Stimulated activated CD4-positive, alpha-beta T cell treated with anti-CD3 and anti-CD28 coated beads, TNF-alpha, amount 100 ng/mL, for 1 hour (primary cell): ENCODE results near the gene KIDINS220.

ENCODE experiments used
- DNase-seq, 3 donors: peaks; one replicate each; pipeline ENCODE4 v3.0.0-alpha.2; 2020; ENCODE audit warnings: low read depth in 3 of 3, low spot score in 1 of 3

KIDINS220 gene

DNA sequence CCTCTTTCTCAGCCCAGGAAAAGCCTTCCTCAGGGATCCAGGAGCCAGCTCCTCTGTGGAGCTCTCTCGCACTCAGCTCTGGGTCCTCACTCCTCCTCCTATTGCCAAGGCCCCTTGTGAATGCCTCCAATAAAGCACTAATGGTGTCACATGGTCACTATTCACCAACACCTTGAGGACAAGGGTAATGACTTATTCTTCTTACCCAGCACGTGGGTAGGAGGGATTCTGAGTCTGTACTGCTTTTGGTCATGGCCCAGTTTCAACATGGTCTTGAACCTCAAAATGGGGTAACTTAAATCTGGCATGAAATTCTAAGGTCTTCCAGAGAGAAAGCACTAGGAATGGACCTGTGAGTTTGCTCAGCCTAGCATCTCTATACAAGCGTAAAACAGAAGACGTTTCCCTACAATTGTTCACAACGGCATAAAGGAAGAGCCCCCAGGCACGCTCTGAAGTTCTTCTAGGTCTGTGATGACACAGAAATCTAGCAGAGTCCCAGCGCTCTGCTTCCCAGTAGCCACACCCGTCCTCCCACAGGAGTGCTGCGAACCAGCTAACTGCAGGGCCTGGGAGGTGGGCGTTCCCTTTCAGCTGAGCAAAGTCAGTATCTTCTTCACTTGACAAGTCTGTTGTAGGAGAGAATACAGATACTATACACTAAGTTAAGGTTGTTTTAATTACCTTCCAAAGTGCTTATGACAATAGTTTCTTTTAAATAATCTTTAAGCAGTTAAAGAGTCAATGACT, 14.6 kb upstream of the KIDINS220 start:
- no peak for DNase-seq

DNA sequence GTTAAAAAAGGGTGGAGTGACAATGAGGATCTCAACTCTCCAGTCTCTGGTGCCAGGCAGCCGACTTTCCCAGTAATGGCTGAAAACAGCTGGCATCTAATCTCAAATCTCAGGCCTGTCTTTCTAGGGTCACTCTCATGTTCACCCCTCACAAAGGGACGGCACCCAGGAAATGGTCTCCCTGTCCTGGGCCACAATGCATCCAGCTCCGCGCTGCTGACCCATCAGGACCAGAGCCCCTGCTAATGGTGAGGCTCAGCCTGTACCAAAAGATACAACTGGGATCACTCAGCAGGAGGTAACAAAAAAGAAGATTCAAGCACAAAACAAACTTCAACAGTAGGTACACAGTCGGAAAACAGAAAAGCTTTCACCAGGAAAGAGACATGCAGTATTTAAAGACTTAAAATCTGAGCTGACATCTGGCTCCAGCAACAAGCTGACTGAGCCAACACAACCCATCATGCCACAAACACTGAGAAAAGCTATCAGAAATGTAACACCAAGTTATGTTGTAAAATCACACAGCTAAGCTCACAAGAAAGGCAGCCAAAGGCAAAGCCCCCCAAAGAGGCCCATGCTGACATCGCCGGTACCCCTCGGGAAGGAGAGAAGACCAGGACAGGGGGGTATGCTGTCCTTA, 13.6 kb upstream of the KIDINS220 start:
- DNase-seq = no peak

DNA sequence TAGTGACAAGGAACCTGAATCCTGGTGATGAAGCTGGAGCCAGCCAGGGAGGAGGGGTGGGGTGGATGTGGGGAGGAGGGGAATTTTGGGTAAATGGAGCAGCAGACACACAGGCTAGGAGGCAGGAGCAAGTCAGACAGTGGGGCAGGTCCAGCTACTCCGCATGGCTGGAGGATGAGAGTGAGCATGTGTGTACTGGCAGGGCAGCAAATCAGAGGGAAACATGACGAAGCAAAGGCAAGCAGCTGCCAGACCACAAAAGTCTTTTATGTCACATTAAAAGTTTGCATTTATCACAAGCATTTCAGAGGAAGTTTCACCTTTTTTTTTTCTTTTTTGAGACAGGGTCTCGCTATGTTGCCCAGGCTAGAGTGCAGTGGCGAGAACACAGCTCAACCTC, 11.9 kb upstream of the KIDINS220 start:
- DNase-seq = no peak

DNA sequence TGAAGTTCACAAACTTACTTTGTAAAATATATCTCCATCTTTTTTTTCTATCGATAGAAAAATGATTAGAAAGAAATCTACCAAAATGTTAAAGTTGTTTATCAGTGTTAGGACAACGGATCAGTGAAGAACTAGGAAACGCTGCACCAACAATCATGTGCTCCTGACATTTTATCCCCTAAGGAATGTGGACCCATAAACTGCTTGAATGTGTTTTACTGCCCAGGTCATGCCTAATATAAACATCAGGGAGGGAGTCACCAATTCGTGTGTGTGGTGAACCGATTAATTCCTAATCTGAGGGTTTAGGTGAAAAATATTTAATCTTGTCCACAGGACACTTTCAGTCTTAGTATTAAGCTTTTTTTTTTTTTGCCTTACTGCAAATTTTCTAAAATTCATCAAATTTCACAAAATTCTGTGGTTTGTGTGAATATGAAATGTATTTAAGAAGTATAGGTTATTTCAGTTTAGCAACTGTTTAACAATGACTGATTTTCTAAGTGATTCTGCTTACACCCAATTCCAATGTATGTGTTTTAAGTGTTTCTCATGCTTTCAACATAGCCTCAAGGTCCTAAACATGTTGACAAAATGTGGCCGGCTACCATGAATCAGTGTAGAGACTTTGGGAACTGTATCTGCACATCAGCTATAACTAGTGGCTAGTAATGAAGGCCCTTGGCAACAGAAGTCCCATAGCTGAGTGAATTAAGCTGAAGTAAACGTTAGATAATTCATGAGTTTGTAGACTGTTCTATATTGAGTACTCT, 11.1 kb upstream of the KIDINS220 start:
- no peak for DNase-seq

DNA sequence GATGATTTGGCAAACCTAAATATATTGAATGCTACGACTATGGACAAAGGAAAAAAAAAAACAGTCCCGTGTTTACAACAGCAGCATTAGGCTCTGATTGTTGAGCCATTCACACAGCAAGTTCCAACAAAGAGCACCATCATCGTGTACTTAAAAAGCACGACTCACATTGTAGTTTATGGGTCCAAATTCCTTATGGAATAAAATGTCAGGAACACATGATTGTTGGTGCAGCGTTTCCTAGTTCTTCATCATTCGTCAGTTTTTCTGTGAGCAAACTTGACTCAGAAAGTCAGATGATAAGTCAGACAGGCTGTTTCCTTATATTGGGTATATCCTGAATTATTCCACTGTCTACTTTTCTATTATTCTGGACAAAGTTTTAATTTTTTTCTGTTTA, 10.0 kb upstream of the KIDINS220 start:
- DNase-seq = no peak

DNA sequence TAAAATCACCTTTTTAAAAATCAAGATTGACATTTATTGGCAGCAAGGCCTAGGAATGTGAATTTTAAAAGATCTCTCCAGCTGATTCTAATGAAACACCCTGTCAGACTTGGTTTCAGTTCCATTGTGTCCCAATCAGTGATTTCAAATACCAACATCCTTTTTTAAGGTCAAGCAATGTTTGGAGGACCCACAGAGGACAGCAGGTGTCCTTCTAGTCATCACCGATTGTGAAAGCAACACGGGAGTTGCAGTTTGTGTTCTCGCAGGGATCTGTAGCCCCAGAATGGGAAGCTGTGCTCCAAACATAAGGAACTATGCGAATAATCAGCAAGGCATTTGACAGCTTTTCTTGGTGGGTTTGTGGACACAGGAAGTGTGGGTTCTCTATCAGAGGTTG, 4.5 kb upstream of the KIDINS220 start:
- DNase-seq = no peak

DNA sequence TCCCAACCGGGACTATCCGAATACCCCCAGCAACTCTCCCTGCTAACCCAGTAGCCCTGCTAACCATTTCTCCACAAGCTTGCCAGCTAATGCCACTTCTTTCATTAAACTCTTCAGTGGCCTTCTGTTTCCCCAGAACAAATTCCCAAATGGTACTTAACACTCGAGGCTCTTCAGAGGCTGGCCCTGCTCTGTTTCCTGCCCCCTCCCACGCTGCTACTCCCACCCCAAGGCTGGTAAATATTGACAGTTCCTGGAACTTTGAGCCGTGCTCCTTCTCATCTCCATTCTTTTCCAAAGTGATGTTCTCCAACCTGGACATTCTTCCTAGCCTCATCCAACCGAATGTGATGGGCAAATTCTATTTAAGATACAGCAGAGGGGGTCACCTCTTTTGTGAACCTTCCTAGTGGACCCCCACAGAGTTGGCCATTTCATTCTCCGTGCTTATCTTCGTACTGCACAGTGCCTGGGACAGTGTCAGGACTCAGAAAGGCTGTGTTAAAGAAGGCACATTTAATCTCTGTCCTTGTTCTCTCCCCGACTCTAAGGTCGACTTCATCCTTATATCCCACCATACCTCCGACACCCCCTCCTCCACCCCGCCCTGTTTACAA, 3.2 kb upstream of the KIDINS220 start:
- DNase-seq = no peak

DNA sequence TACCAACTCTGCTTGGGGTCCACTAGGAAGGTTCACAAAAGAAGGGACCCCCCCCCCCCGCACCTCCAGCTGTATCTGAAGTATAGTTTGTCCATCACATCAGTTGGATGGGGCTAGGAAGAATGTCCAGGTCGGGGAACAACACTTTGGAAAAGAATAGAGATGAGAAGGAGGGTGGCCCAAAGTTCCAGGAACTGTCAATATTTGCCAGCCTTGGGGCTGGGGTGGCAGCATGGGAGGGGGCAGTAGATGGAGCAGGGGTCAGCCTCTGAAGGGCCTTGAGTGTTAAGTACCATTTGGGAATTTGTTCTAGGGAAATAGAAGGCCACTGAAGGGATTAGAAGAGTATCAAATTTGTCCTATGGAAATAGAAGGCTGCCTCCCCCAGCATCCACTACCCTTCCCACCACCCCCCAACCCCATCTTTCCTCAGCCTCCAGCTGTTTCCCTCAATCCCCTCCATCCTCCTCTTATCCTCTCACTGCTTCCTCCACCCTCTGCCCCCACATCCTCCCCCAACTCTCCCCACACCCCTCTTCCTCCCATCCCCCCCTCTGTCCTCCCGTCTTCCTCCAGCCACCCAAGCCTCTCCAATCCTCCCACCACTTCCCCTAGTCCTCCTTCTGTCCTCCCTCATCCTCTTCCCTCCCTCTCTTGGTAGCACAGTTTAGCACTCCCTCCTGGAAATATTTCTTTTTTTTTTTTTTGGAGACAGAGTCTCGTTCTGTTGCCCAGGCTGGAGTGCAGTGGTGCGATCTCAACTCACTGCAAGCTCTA, 2.0 kb upstream of the KIDINS220 start:
- DNase-seq = no peak

DNA sequence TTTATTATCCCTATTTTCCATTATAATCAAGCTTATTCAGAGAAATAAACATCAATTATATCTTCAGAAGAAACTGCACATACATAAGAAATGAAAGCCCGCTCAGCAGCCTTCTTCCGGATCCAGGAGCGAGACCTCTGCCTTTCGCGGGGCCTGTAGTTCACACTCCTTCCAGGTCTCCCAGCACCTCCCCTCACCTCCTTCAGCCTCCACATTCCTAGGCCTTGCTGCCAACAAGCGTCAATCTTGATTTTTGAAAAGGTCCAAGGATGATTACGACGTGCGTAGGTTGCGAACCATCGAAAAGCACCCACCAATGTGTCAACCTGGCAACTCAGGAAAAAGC, 355 bp upstream of the KIDINS220 start:
- no peak for DNase-seq

DNA sequence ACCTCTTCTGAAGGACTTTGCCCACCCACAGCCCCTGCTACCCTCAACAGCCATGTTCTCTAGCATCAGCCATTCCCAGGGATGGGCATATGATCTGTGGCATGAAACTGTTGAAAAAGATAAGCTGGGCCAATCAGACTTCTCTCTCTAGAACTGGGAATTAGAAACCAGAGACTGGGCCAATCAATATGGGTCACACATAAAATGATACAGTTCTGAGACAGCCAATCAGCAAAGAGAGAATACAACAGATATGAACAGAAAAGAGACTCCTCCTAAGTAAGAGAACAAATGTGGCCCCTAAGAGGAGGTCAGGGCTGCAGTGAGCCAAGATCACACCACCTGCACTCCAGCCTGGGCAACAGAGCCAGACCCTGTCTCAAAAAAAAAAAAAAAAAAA, 2.1 kb downstream of the KIDINS220 start:
- no peak for DNase-seq

DNA sequence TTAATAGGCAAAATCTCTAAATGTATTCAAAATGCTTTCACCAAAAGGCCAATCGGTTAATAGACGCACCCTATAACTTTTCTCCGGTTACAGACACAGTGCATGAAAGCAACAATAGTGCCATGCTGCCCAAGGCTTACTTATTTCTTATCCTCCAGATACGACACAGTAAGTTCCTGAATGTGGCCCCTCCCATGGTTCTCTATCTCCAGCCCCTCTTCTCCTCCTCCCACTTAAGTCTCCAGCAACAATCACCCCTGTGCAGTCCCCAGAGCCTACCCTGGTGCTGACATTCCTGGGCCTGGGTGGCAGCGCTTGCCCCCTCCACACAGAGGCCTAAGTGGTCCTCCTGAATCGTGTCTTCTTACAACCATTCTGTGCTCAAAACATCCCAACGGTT, 3.6 kb downstream of the KIDINS220 start:
- DNase-seq = no peak

DNA sequence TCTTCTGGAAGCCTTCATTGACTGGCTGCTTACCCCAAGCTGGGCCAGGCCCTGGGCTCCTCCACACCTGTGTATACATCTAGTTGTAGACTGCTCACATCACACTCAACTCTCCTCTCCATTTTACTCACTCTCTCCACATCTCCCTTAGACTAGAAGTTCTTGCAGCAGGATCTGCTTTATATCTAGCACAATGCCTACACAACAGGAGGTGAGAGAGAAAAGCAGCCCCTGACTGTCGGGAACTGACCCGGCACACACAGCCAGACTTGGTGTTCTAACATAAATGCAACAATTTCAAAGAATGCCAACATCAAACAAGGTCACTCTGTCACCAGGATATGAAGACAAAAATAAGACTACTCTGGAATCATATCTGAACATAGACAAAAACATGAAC, 5.9 kb downstream of the KIDINS220 start:
- DNase-seq = no peak

DNA sequence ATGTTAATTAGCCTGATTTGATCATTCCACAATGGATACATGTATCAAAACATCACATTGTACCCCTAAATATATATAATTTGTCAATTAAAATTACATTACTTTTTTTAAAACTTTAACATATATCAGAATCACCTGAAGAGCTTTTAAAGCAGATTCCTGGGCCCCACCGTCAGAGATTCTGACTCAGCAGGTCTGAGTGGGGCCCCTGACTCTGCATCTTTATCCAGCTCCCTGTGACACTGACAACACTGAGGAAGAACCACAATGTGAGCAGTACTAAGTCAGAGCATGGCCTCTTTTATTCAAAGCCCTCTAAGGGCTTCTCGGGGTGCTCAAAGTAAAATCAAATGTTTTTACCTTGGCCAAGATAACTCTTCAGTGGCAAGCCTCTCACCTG, 9.7 kb downstream of the KIDINS220 start:
- DNase-seq = no peak

DNA sequence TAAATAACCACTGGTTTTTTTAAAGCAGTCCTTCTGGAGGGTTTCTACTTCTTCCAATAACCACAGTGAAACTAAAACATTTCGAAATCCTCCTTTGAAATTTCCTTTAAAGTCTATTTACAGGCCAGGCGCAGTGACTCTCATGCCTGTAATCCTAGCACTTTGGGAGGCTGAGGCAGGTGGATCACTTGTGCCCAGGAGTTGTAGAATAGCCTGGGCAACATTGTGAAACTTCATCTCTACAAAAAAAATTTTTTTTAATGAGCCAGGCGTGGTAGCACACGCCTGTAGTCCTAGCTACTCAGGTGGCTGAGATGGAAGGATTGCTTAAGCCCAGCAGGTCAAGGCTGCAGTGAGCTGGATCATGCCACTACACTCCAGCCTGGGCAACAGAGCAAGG, 15.2 kb downstream of the KIDINS220 start:
- DNase-seq = no peak

DNA sequence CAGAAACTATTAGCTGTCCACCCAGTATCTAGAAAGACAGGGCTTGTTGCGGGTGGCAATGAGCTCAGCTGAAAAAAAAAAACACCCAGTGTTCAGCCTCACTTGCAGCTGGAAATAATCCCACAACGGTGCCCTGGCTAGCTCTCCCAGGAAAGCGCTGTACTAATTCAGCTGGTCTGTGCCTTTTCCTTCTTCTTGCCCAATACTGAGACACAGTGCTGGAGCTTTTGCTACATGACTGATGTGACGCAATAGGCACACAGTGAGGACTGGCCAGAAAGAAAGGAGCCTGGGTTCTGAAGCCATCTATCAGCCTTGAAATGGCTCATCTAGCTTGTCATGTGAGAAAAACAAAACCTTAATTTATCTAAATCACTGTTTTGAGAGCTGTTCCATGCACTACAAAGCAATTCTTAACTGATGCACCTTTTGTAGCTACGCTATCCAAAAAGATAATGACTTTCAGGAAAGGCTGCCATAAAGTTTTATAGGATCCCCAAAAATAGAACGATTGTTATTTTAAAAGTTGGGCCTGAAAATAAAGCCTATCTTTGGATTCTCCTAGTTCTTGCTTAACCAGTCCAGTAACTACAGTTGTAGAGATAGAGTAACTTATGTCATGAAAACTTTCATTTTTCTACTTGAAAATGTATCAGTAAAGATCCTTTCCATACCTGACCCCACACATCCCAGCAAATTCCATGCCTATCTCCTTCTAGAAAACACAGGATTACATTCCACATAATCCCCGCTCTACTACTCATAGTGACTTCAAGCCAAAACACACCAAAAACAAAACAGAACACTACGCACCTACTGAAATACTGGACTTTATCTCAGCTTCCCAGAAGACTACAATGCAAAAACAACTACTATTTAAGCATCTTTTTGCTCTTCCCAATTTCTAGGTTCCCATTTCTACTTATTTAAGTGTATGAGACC, 15.9 kb downstream of the KIDINS220 start:
- no peak for DNase-seq

DNA sequence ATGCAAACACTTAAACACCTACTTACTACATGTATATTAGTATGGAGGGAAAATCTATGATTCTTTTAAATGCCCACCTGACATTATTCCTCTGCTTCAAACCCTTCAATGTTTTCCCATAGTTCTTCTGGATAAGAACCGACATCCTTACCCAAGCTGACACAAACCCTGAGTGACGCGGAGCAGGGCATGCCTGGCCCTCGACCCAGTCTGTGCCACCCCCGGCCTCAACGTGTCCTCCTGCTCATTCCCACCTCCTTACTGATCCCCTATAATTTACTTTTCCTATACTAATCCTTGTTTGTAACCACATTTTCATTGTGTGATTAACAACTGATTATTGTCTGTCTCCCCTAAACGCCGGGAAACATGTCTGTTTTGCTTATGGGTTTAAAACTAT, 17.5 kb downstream of the KIDINS220 start:
- DNase-seq = no peak

DNA sequence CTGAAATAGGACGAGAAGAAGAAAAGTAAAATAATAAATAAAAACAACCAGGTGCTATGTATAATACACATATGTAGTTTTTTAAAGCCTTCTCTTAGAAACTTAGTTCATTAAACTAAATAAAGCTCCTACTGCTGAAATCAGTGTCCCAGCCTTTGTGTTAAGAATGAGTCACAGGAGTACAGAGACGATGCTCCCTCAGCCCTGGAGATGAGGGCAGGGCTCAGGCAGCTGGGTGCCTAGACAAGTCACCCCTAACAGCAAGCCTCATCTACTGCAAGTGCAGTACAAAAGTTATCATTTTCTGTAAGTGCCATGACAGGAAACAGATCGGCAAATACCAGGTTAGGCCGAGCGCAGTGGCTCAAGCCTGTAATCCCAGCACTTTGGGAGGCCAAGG, 18.2 kb downstream of the KIDINS220 start:
- DNase-seq = no peak

DNA sequence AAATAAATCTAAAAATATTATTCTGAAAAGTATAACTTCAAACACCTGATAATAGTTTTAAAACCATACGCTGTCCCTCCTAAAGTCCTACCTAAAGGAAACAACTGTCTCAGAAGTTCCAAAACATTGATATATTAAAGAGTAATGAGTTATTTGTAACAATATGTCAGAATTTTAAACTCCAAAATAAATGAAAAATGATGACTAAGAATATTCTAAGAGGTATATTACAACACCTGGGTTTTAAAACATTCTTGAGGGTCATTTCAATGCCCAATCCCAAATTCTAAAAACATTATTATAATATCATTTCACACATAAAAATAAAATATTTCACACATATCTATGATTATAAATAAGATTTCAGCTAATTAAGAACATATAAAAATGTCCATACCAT, 20.2 kb downstream of the KIDINS220 start:
- DNase-seq = no peak

DNA sequence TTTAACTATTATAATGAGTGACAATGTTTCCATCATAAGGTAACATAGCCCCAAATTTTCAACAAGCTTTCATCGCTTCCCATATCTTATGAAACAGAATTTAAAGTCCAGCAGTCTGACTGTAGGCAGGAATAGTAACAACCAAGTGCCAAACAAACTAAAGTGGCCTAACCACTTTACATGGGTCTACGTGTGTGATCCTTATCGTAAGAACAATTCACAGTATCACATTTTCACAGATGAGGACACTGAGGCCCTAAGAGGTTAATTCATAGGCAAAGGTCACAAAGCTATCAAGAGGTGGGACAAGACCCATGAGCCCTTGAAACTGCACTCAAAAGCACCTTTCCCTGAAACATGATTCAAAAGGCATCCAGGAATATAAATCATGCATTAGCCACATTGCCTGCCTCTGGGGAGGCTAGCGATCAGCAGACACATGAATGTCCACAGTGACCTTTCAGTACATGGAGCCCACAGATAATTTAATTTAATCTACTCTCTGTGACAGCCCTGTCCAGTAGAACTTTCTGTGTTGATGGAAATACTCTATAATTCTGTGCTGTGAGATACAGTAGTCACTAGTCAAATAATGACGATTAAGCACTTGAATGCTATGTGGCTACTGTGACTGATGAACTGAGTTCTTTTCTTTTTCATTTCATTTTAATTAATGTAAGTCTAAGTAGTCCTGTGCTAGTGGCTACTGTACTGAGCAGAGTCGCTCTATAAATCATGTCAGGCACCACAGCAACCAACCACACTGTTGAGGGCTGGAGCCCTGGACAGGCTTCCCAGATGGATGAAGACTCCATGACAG, 30.3 kb downstream of the KIDINS220 start:
- DNase-seq = no peak
